Measurements from ENCODE around the gene ARFGEF3.

The ARFGEF3 gene

GRCh38 chr6:138157986-138158638, 3.6 kb upstream of the ARFGEF3 start:
- no peak overlapping the region for H3K4me3 Mint-ChIP-seq
- H3K27me3 Mint-ChIP-seq = peaks cover 62% of the 10 kb centered on the region
- H3K36me3 Mint-ChIP-seq (ENCODE audit: low read depth) = no peaks in the 10 kb centered on the region
- peaks cover 6% of the 10 kb centered on the region for H3K9me3 Mint-ChIP-seq
- no peak overlapping the region for H3K27ac Mint-ChIP-seq
- peaks cover 13% of the 10 kb centered on the region for H3K4me1 Mint-ChIP-seq (ENCODE audit: low read depth)

DNA sequence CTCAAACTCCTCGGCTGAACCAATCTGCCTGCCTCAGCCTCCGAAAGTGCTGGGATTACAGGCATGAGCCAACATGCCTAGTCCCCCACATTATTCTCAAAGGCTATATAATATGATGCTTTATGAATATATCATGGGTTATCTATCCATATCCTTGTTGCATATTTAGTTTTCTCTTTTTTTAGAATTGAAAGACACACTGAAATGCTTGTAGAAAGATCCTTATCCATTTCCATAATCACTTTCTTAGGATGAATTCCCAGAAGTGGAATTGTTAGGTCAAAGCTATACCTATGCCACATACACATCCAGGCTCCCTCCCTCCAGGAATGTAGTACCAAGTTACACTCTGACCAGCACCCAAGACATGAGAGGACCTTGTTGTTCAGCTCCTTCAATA, 2.5 kb upstream of the ARFGEF3 start:
- no peak overlapping the region for H3K27ac Mint-ChIP-seq
- H3K27me3 Mint-ChIP-seq = peaks cover 62% of the 10 kb centered on the region
- no peaks in the 10 kb centered on the region for H3K9me3 Mint-ChIP-seq
- peaks cover 13% of the 10 kb centered on the region for H3K4me1 Mint-ChIP-seq (ENCODE audit: low read depth)
- H3K36me3 Mint-ChIP-seq (ENCODE audit: low read depth) = no peaks in the 10 kb centered on the region
- H3K4me3 Mint-ChIP-seq = no peak overlapping the region

DNA sequence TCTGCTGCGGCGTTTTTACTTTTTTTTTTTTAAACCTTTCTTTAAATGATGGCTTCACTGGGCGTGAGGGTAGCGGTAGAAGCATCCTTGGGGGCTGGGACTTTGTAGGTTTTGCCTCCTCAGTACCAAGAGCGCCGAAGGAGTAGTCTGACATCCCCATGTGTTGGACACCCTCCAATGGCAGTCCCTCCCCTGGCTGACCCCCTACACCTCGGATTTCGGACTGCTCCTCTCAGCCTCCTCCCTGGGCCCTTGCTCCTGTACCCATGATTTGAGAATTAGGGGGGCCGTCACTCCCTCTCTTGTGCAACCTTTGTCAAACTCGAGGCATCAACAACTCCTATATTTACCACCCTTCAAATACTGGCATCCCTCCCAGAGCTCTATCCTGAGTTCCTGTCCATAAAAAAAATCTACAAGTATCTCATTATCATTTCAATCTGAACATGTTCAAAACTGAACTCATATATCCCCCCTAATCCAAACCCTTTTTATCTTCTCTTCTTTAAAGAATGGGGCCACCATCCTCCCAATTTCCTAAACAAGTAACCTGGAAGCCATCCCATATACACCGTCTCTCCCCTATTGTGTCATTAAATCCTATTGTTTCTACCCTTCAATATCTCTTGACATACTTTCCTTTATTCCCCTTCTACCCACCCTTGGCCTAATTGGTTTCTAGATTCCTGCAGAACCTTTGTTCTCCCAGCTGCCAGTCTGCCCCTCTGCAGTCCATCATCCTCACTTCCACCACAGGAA, 1.2 kb upstream of the ARFGEF3 start:
- no peaks in the 10 kb centered on the region for H3K9me3 Mint-ChIP-seq
- peaks cover 13% of the 10 kb centered on the region for H3K4me1 Mint-ChIP-seq (ENCODE audit: low read depth)
- no peaks in the 10 kb centered on the region for H3K36me3 Mint-ChIP-seq (ENCODE audit: low read depth)
- H3K4me3 Mint-ChIP-seq = peak overlapping the region; percentile 68
- H3K27ac Mint-ChIP-seq = no peak overlapping the region
- H3K27me3 Mint-ChIP-seq = peaks cover 62% of the 10 kb centered on the region

DNA sequence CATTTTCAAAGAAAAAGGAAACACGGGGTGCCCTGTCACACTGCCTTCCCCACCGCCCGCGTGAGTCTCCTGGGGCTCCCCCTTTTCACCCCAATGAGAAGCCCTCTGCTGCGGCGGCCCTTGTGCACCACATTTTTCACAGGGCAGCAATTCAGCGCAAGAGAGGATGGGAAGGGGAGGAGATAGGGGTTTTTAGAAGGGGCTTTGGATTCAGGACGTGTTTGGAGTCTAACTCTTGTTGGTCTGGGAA, 726 bp upstream of the ARFGEF3 start:
- Mint-ChIP-seq H3K27ac (no peak overlapping the region), H3K27me3 (peaks cover 61% of the 10 kb centered on the region), H3K4me3 (peak overlapping the region; percentile 68), H3K4me1 (ENCODE audit: low read depth) (peaks cover 13% of the 10 kb centered on the region), H3K9me3 (no peaks in the 10 kb centered on the region), H3K36me3 (ENCODE audit: low read depth) (no peaks in the 10 kb centered on the region)

DNA sequence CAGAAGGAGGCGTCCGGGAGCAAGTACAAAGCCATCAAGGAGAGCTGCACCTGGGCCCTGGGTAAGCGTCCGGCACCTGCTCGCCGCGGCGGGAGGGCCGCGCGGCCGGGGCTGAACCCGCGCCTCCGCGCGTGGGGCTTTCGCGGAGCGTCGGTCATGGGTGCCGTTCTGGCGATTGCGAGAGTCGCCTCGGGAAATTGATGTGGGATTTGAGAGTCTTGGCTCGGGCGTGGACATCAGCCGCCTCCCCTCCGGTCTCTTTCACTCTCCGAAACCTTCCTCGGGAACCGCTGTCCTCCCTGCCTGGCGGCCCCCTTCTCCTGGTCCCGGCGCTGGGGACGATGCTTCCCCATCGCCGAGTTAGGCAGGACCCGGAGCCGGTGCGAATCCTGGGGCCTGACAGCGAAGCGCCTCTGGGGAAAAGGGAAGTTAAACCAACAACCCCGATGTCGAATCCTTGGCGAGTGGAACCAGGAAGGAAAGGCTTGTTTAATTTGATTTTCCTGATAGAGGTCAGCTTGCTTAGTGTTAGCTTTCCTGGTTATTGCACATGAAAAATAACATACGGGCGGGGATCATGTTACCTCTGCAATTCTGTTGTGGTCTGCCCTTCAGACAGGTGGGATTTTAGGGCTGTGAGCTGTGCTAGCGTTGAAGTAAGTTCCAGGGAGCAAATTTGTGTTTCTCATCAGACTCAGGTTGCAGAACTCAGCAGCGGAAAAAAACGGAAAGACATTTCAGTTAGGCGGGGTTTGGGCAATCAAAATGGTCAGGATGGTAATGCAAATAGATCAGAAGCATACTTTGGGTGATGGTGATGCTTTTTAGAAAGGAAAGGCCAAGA, 594 bp downstream of the ARFGEF3 start:
- peaks cover 13% of the 10 kb centered on the region for H3K4me1 Mint-ChIP-seq (ENCODE audit: low read depth)
- H3K27me3 Mint-ChIP-seq = peaks cover 58% of the 10 kb centered on the region

GRCh38 chr6:138162955-138163575, 1.3 kb downstream of the ARFGEF3 start:
- Mint-ChIP-seq H3K27ac (no peak overlapping the region), H3K4me3 (peak overlapping the region; percentile 78)

More for the DNA sequence above, 594 bp downstream of the ARFGEF3 start:
- no peaks in the 10 kb centered on the region for H3K36me3 Mint-ChIP-seq (ENCODE audit: low read depth)
- no peaks in the 10 kb centered on the region for H3K9me3 Mint-ChIP-seq
- H3K4me3 Mint-ChIP-seq = peak overlapping the region; percentile 78
- H3K27ac Mint-ChIP-seq = no peak overlapping the region

DNA sequence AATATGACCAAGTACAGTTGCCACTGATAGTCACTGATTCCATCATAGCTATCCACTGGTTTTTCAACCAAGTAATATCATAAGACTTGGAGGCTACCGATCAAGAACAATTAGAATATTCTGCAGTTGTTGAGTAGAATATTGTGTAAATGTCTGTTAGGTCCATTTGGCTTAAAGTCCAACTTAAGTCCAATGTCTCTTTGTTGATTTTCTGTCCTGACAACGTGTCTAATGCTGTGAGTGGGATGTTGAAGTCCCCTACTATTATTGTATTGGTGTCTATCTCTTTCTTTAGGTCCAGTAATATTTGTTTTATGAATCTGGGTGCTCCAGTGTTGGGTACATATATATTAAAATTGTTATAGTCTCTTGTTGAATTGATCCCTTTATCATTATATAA, 13.9 kb downstream of the ARFGEF3 start:
- Mint-ChIP-seq H3K4me1 (ENCODE audit: low read depth) (no peaks in the 10 kb centered on the region), H3K27me3 (peaks cover 23% of the 10 kb centered on the region), H3K36me3 (ENCODE audit: low read depth) (no peaks in the 10 kb centered on the region), H3K27ac (no peak overlapping the region), H3K4me3 (no peak overlapping the region), H3K9me3 (peaks cover 19% of the 10 kb centered on the region)

More at GRCh38 chr6:138162955-138163575, 1.3 kb downstream of the ARFGEF3 start:
- H3K9me3 Mint-ChIP-seq = no peaks in the 10 kb centered on the region
- no peaks in the 10 kb centered on the region for H3K36me3 Mint-ChIP-seq (ENCODE audit: low read depth)
- H3K4me1 Mint-ChIP-seq (ENCODE audit: low read depth) = peaks cover 13% of the 10 kb centered on the region
- peaks cover 60% of the 10 kb centered on the region for H3K27me3 Mint-ChIP-seq

DNA sequence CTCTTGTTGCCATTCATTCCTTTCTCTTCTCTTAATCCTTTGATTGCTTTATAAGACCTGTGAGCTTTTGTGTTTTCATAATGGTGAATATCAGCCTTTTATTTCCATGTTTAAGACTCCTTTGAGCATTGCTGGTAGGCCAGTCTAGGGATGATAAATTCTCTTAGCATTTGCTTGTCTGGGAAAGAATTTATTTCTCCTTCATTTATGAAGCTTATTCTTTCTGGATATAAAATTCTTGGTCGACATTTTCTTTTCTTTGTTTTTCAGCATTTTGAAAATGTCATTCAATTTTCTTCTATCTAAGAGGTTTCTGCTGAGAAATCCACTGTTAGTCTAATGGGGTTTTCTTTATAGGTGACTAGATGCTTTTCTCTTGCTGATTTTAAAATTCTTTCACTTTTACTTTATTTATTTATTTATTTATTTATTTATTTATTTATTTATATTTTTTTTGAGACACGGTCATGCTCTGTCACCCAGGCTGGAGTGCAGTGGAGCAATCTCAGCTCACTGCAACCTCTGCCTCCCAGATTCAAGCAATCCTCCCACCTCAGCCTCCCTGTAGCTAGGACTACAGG, 15.0 kb downstream of the ARFGEF3 start:
- Mint-ChIP-seq H3K4me1 (ENCODE audit: low read depth) (no peaks in the 10 kb centered on the region), H3K27ac (no peak overlapping the region), H3K4me3 (no peak overlapping the region), H3K36me3 (ENCODE audit: low read depth) (no peaks in the 10 kb centered on the region), H3K27me3 (peaks cover 23% of the 10 kb centered on the region), H3K9me3 (peaks cover 19% of the 10 kb centered on the region)

DNA sequence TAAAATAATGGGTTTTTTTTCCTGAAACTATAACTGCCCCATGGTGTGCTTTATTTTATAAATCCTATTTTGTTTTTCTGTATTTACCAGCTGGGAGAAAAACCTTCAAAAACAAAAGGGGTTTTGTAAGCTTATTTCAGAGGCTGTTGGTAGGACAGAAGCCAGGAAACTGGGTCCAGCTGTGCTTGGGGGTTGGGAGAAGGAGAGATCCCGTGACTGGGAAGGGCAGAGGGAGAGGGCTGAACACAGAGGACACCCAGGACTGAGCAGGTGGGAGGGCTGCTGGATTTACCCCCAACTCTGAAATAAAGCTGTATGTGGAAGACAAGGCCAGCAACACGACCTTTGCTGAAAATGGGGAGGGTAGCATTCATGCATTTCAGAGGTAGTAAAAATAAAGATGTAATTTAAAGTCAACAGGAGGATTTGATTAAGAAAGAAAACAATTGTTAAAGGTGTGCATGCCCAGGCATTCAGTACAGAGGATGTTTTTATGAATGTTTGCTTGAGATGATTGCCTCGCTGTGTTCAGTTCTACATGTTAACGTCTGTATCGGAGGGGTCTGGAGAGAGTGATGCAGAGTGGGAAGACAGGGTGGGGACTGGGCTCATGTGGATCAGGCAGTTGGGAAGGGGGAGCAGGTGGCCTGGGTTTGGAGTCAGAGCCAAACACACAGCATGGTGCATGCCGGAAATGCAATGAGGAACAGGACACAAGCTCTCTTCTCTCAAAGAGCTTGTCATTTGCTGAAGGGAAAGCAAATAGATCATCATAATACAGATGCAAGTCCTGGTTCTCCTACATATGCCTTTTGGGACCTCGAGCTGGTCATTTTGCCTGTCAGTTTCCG, 21.4 kb downstream of the ARFGEF3 start:
- peaks cover 21% of the 10 kb centered on the region for H3K27me3 Mint-ChIP-seq
- H3K9me3 Mint-ChIP-seq = peaks cover 8% of the 10 kb centered on the region
- no peaks in the 10 kb centered on the region for H3K36me3 Mint-ChIP-seq (ENCODE audit: low read depth)
- no peaks in the 10 kb centered on the region for H3K4me1 Mint-ChIP-seq (ENCODE audit: low read depth)
- no peak overlapping the region for H3K27ac Mint-ChIP-seq
- no peak overlapping the region for H3K4me3 Mint-ChIP-seq

GRCh38 chr6:138183790-138184134, 22.0 kb downstream of the ARFGEF3 start:
- Mint-ChIP-seq H3K27me3 (peaks cover 25% of the 10 kb centered on the region), H3K4me3 (no peak overlapping the region), H3K27ac (no peak overlapping the region), H3K4me1 (ENCODE audit: low read depth) (no peaks in the 10 kb centered on the region), H3K36me3 (ENCODE audit: low read depth) (no peaks in the 10 kb centered on the region), H3K9me3 (peaks cover 4% of the 10 kb centered on the region)

DNA sequence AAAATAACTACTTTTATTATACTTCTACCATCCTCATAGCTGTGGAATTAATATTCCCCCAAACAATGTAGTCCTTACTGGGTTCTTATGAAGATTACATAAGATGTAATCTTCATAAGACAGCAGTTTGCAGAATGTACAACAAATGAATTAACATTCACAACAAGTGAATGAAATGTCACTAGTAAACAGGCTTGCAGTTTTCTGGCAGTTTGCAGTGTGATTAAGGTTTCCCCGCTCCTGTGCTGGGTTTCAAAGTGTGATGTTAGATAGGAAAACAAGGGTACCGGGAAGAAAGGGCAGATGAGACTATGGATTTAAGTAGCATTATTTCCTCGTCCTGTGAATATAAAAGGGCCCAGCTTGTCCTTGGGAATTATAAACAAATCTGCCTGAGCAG, 22.5 kb downstream of the ARFGEF3 start:
- Mint-ChIP-seq H3K27me3 (peaks cover 30% of the 10 kb centered on the region), H3K27ac (no peak overlapping the region), H3K4me1 (ENCODE audit: low read depth) (no peaks in the 10 kb centered on the region), H3K36me3 (ENCODE audit: low read depth) (no peaks in the 10 kb centered on the region), H3K9me3 (peaks cover 4% of the 10 kb centered on the region), H3K4me3 (no peak overlapping the region)

GRCh38 chr6:138187156-138187555, 25.4 kb downstream of the ARFGEF3 start:
- no peak overlapping the region for H3K4me3 Mint-ChIP-seq
- H3K27me3 Mint-ChIP-seq = peaks cover 27% of the 10 kb centered on the region
- no peaks in the 10 kb centered on the region for H3K36me3 Mint-ChIP-seq (ENCODE audit: low read depth)
- no peaks in the 10 kb centered on the region for H3K9me3 Mint-ChIP-seq
- no peaks in the 10 kb centered on the region for H3K4me1 Mint-ChIP-seq (ENCODE audit: low read depth)
- H3K27ac Mint-ChIP-seq = no peak overlapping the region

- H3K27me3 Mint-ChIP-seq = peaks cover 24% of the 10 kb centered on the region
- no peak overlapping the region for H3K27ac Mint-ChIP-seq
- H3K36me3 Mint-ChIP-seq (ENCODE audit: low read depth) = no peaks in the 10 kb centered on the region
- no peak overlapping the region for H3K4me3 Mint-ChIP-seq
- no peaks in the 10 kb centered on the region for H3K4me1 Mint-ChIP-seq (ENCODE audit: low read depth)
- H3K9me3 Mint-ChIP-seq = no peaks in the 10 kb centered on the region
Observed at GRCh38 chr6:138188278-138188941, 26.7 kb downstream of the ARFGEF3 start.

- H3K9me3 Mint-ChIP-seq = no peaks in the 10 kb centered on the region
- no peaks in the 10 kb centered on the region for H3K36me3 Mint-ChIP-seq (ENCODE audit: low read depth)
- H3K4me3 Mint-ChIP-seq = no peak overlapping the region
- peaks cover 10% of the 10 kb centered on the region for H3K27me3 Mint-ChIP-seq
- no peak overlapping the region for H3K27ac Mint-ChIP-seq
- no peaks in the 10 kb centered on the region for H3K4me1 Mint-ChIP-seq (ENCODE audit: low read depth)
Observed at GRCh38 chr6:138194287-138194686, 32.5 kb downstream of the ARFGEF3 start.
